Mesenchymal stem cell (in vitro differentiated cells and primary cell): ENCODE results near the gene NUP88.

ENCODE experiments used
- DNase-seq: peaks from one replicate; pipeline ENCODE4 v3.0.0-alpha.2; 2013
- H2AFZ ChIP-seq: one replicate; pipeline ENCODE4 v1.6.1; 2013; ENCODE audit warnings: low read depth, mild to moderate bottlenecking, control low read depth, inconsistent platforms, low read length, moderate library complexity
- H2AK5ac ChIP-seq: 2 replicates; pipeline ENCODE4 v1.6.1; 2013; ENCODE audit warnings: low read length, moderate library complexity, mild to moderate bottlenecking, inconsistent platforms; ENCODE audit not compliant: severe bottlenecking
- H2BK120ac ChIP-seq: one replicate; pipeline ENCODE4 v1.6.1; 2013; ENCODE audit warnings: low read depth, mild to moderate bottlenecking, inconsistent platforms, low read length, moderate library complexity
- H2BK12ac ChIP-seq, 2 experiments: one replicate each; pipeline ENCODE4 v1.6.1; 2013; ENCODE audit warnings: inconsistent platforms in 2 of 2, low read length in 2 of 2, mild to moderate bottlenecking in 2 of 2, moderate library complexity in 2 of 2, control low read depth in 1 of 2
- H2BK15ac ChIP-seq: one replicate; pipeline ENCODE4 v1.6.1; 2013; ENCODE audit warnings: mild to moderate bottlenecking, low read depth, inconsistent platforms; ENCODE audit not compliant: poor library complexity, severe bottlenecking
- H2BK5ac ChIP-seq: 2 replicates; pipeline ENCODE4 v1.6.1; 2013; ENCODE audit warnings: low read depth, mild to moderate bottlenecking, low read length, control low read depth, inconsistent platforms; ENCODE audit not compliant: poor library complexity, severe bottlenecking
- H3K14ac ChIP-seq, 2 experiments: one replicate each; pipeline ENCODE4 v1.6.1; 2013; ENCODE audit warnings: inconsistent platforms in 2 of 2, low read length in 2 of 2, control low read depth in 1 of 2, mild to moderate bottlenecking in 1 of 2, moderate library complexity in 1 of 2
- H3K18ac ChIP-seq, 2 experiments: one replicate each; pipeline ENCODE4 v1.6.1; 2013; ENCODE audit warnings: inconsistent platforms in 2 of 2, low read length in 2 of 2, control low read depth in 1 of 2, low read depth in 1 of 2, mild to moderate bottlenecking in 1 of 2
- H3K23ac ChIP-seq, 2 experiments: one replicate each; pipeline ENCODE4 v1.6.1; 2013; ENCODE audit warnings: inconsistent platforms in 2 of 2, low read length in 2 of 2, mild to moderate bottlenecking in 2 of 2, moderate library complexity in 2 of 2, control low read depth in 1 of 2
- H3K27ac ChIP-seq: 2 replicates; pipeline ENCODE4 v1.5.1; 2013; ENCODE audit warnings: mild to moderate bottlenecking, moderate library complexity, low read length, control low read depth, inconsistent platforms; ENCODE audit not compliant: poor library complexity, severe bottlenecking
- H3K27me3 ChIP-seq, 2 experiments: 2 replicates each; pipeline versions ENCODE4 v1.6.1 to v1.7.0; 2013; ENCODE audit warnings: low read length in 2 of 2, mild to moderate bottlenecking in 2 of 2, moderate library complexity in 2 of 2, control low read depth in 1 of 2, inconsistent platforms in 1 of 2; ENCODE audit not compliant: control insufficient read depth in 1 of 2, insufficient read depth in 1 of 2
- H3K36me3 ChIP-seq, 2 experiments: 2 replicates each; pipeline versions ENCODE4 v1.6.1 to v1.7.0; 2013; ENCODE audit warnings: low read length in 2 of 2, control low read depth in 1 of 2, inconsistent platforms in 1 of 2, low read depth in 1 of 2, mild to moderate bottlenecking in 1 of 2; ENCODE audit not compliant: insufficient read depth in 2 of 2, control insufficient read depth in 1 of 2
- H3K4ac ChIP-seq, 2 experiments: one replicate each; pipeline ENCODE4 v1.6.1; 2013; ENCODE audit warnings: inconsistent platforms in 2 of 2, low read length in 2 of 2, mild to moderate bottlenecking in 2 of 2, moderate library complexity in 2 of 2, control low read depth in 1 of 2, low read depth in 1 of 2
- H3K4me1 ChIP-seq: 2 replicates; pipeline ENCODE4 v1.6.1; 2013; ENCODE audit warnings: low read depth, low read length, control low read depth; ENCODE audit not compliant: control insufficient read depth, insufficient read depth
- H3K4me2 ChIP-seq: 2 replicates; pipeline ENCODE4 v1.6.1; 2013; ENCODE audit warnings: low read length, mild to moderate bottlenecking, inconsistent platforms; ENCODE audit not compliant: poor library complexity, severe bottlenecking
- H3K4me3 ChIP-seq, 2 experiments: 2 replicates each; pipeline versions ENCODE4 v1.5.1 to v1.7.0; 2013; ENCODE audit warnings: low read length in 2 of 2, mild to moderate bottlenecking in 2 of 2, control low read depth in 1 of 2, low read depth in 1 of 2; ENCODE audit not compliant: insufficient read depth in 1 of 2
- H3K79me1 ChIP-seq: replicated peaks from 2 replicates; pipeline ENCODE4 v1.6.1; 2013; ENCODE audit warnings: mild to moderate bottlenecking, control low read depth, low read length, inconsistent platforms; ENCODE audit not compliant: poor library complexity, severe bottlenecking
- H3K9ac ChIP-seq: 2 replicates; pipeline ENCODE4 v1.7.0; 2013; ENCODE audit warnings: mild to moderate bottlenecking, low read length, moderate library complexity
- H3K9me3 ChIP-seq: 2 replicates; pipeline ENCODE4 v1.7.0; 2013; ENCODE audit warnings: mild to moderate bottlenecking, low read length; ENCODE audit not compliant: control insufficient read depth
- H4K8ac ChIP-seq: one replicate; pipeline ENCODE4 v1.6.1; 2013; ENCODE audit warnings: inconsistent platforms, mild to moderate bottlenecking, low read length, moderate library complexity
- H4K91ac ChIP-seq: one replicate; pipeline ENCODE4 v1.6.1; 2013; ENCODE audit warnings: mild to moderate bottlenecking, low read length, inconsistent platforms
- WGBS: methylation state at CpG from one replicate; pipeline ENCODE4 v1.1.7; 2013; ENCODE audit warnings: mixed read lengths; 5-methylcytosine and 5-hydroxymethylcytosine counted together

The NUP88 gene

GRCh38 chr17:5429191-5429887 is 9.9 kb upstream of the NUP88 start:
- Histone ChIP-seq H3K9me3 (no peaks in the 10 kb centered on the region), H3K9ac (no peak overlapping the region), H2AK5ac (no peak overlapping the region), H3K14ac (no peak overlapping the region), H2BK5ac (no peak overlapping the region), H2AFZ (no peak overlapping the region), H3K27ac (no peak overlapping the region), H3K27me3 (no peaks in the 10 kb centered on the region), H3K4me2 (no peak overlapping the region), H2BK15ac (no peak overlapping the region), H2BK12ac (no peak overlapping the region), H3K79me1 (peaks cover 18% of the 10 kb centered on the region), H4K8ac (no peak overlapping the region), H3K4ac (no peak overlapping the region), H3K4me3 (no peak overlapping the region), H4K91ac (no peak overlapping the region), H3K18ac (no peak overlapping the region), H3K36me3 (peaks cover 62 to 91% of the 10 kb centered on the region in 2 experiments), H3K4me1 (no peaks in the 10 kb centered on the region), H2BK120ac (no peak overlapping the region), H3K23ac (no peak overlapping the region)
- 87% methylated on average over 3 of the region's 3 CpGs for WGBS
- peak; percentile 12 for DNase-seq

DNA sequence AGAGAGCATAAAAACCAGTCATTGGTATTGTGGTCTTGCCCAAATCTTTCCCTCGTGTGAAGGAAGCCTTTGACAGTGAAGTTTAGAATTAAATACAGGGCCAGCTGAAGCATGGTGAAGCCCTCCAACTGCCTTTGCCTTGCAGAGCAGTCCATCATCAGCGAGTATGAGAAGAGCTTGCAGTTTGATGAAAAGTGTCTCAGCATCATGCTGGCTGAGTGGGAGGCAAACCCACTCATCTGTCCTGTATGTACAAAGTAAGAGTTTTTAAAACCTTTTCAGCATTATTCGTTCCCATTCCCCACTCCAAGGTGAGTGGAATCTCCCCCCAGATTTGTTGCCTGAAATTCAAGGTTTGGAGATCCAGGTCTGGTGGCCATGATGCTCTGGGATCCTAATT is 6.4 kb upstream of the NUP88 start:
- H3K9me3 ChIP-seq: no peaks in the 10 kb centered on the region
- H2BK12ac ChIP-seq: no peak overlapping the region
- no peak overlapping the region for H3K4ac ChIP-seq
- DNase-seq: no peak
- no peak overlapping the region for H2BK120ac ChIP-seq
- H4K8ac ChIP-seq: no peak overlapping the region
- H3K27me3 ChIP-seq: no peaks in the 10 kb centered on the region
- no peak overlapping the region for H2AK5ac ChIP-seq
- H3K4me3 ChIP-seq: no peak overlapping the region
- 99% methylated on average over 3 of the region's 3 CpGs for WGBS
- H3K27ac ChIP-seq: no peak overlapping the region
- H2BK15ac ChIP-seq: no peak overlapping the region
- no peak overlapping the region for H4K91ac ChIP-seq
- no peak overlapping the region for H2AFZ ChIP-seq
- H3K9ac ChIP-seq: no peak overlapping the region
- H3K36me3 ChIP-seq: peaks cover 54 to 81% of the 10 kb centered on the region in 2 experiments
- H2BK5ac ChIP-seq: no peak overlapping the region
- no peak overlapping the region for H3K18ac ChIP-seq
- H3K23ac ChIP-seq: no peak overlapping the region
- H3K4me1 ChIP-seq: peaks cover 3% of the 10 kb centered on the region
- no peak overlapping the region for H3K14ac ChIP-seq
- H3K79me1 ChIP-seq: peaks cover 24% of the 10 kb centered on the region
- H3K4me2 ChIP-seq: no peak overlapping the region

- Histone ChIP-seq H3K9ac (no peak overlapping the region), H4K91ac (no peak overlapping the region), H3K79me1 (peaks cover 27% of the 10 kb centered on the region), H3K27me3 (no peaks in the 10 kb centered on the region), H2AK5ac (no peak overlapping the region), H3K4me2 (no peak overlapping the region), H2BK12ac (no peak overlapping the region), H3K18ac (no peak overlapping the region), H3K27ac (no peak overlapping the region), H3K4me1 (peaks cover 3% of the 10 kb centered on the region), H3K9me3 (no peaks in the 10 kb centered on the region), H3K4me3 (no peak overlapping the region), H3K4ac (no peak overlapping the region), H3K23ac (no peak overlapping the region), H3K14ac (no peak overlapping the region), H2BK5ac (no peak overlapping the region), H2BK120ac (no peak overlapping the region), H2AFZ (no peak overlapping the region), H2BK15ac (no peak overlapping the region), H4K8ac (no peak overlapping the region), H3K36me3 (peaks cover 45 to 75% of the 10 kb centered on the region in 2 experiments)
- peak; percentile 21 for DNase-seq
- WGBS: 100% methylated on average over 1 of the region's 1 CpG
These were observed 5.4 kb upstream of the NUP88 start for GRCh38 chr17:5424909-5425308.

DNA sequence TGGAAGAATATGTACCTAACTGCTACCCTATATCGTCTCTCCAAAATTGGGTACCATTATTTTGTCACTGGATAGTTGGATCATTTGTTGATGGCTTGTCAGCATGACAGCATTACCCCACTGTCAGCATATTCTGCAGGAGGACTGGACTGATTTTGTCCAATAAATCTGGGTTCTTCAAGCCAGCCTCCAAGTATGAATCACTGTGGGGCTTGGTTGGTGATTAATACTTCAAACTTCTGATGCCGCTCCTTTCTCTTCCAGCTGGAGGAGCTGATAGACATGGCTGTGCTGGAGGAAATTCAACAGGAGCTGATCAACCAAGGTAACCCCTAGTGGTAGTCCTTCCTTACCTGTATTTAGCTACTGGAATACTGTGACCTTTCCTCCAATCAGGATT is 3.0 kb upstream of the NUP88 start:
- Histone ChIP-seq H2AK5ac (no peak overlapping the region), H2BK120ac (no peak overlapping the region), H2BK12ac (no peak overlapping the region), H4K91ac (no peak overlapping the region), H3K4me3 (no peak overlapping the region), H3K4me1 (peaks cover 10% of the 10 kb centered on the region), H3K23ac (no peak overlapping the region), H3K27me3 (no peaks in the 10 kb centered on the region), H3K27ac (no peak overlapping the region), H4K8ac (no peak overlapping the region), H3K4ac (no peak overlapping the region), H3K9me3 (no peaks in the 10 kb centered on the region), H2AFZ (no peak overlapping the region), H3K36me3 (peaks cover 32 to 53% of the 10 kb centered on the region in 2 experiments), H2BK15ac (no peak overlapping the region), H3K9ac (no peak overlapping the region), H3K18ac (no peak overlapping the region), H3K79me1 (peaks cover 20% of the 10 kb centered on the region), H2BK5ac (no peak overlapping the region), H3K14ac (no peak overlapping the region), H3K4me2 (no peak overlapping the region)
- DNase-seq: peak; percentile 51
- 50% methylated on average over 2 of the region's 2 CpGs for WGBS
